ENCODE results near the gene SBF2.

The SBF2 gene

GRCh38 chr11:10122326-10123197, 171.5 kb downstream of the SBF2 start:
- Histone ChIP-seq H3K4me3 (ENCODE audit: low read length) (no peak overlapping the region), H3K27me3 (ENCODE audit: control insufficient read depth, insufficient read depth, low read length) (no peaks in the 10 kb centered on the region), H3K36me3 (ENCODE audit: control insufficient read depth, insufficient read depth, low read length) (no peaks in the 10 kb centered on the region), H3K27ac (ENCODE audit: low read depth, low read length) (no peak overlapping the region), H3K4me1 (ENCODE audit: control insufficient read depth, insufficient read depth, low read length) (peaks cover 13% of the 10 kb centered on the region), H3K9ac (ENCODE audit: low read length) (no peak overlapping the region)

DNA sequence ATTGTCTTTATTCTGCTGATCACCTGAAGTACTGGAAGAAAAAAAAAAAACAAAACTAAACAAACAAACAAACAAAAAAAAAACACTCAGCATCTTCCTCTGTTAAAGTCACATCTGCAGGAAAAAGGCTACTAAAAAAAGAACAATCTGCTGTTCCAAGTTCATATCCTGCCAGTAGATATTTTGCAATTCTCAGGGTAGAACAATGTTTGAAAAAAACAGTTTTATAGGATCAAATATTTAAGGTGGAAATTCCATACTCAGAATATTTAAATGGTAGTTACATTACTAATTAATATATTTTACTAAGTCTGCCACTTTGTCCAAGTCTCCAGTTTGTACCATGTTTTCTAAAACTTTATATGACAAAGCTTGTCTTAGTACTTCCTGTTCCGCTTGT, 175.2 kb downstream of the SBF2 start:
- H3K36me3 ChIP-seq (ENCODE audit: control insufficient read depth, insufficient read depth, low read length): no peaks in the 10 kb centered on the region
- H3K4me1 ChIP-seq (ENCODE audit: control insufficient read depth, insufficient read depth, low read length): peaks cover 13% of the 10 kb centered on the region
- no peaks in the 10 kb centered on the region for H3K27me3 ChIP-seq (ENCODE audit: control insufficient read depth, insufficient read depth, low read length)
- H3K9ac ChIP-seq (ENCODE audit: low read length): no peak overlapping the region
- no peak overlapping the region for H3K27ac ChIP-seq (ENCODE audit: low read depth, low read length)
- H3K4me3 ChIP-seq (ENCODE audit: low read length): no peak overlapping the region

GRCh38 chr11:10117709-10118351, 176.2 kb downstream of the SBF2 start:
- Histone ChIP-seq H3K4me1 (ENCODE audit: control insufficient read depth, insufficient read depth, low read length) (peaks cover 9% of the 10 kb centered on the region), H3K27ac (ENCODE audit: low read depth, low read length) (no peak overlapping the region), H3K4me3 (ENCODE audit: low read length) (no peak overlapping the region)

GRCh38 chr11:10116588-10116987, 177.4 kb downstream of the SBF2 start:
- H3K36me3 ChIP-seq (ENCODE audit: control insufficient read depth, insufficient read depth, low read length): no peaks in the 10 kb centered on the region
- no peak overlapping the region for H3K4me3 ChIP-seq (ENCODE audit: low read length)
- H3K27me3 ChIP-seq (ENCODE audit: control insufficient read depth, insufficient read depth, low read length): no peaks in the 10 kb centered on the region
- no peaks in the 10 kb centered on the region for H3K4me1 ChIP-seq (ENCODE audit: control insufficient read depth, insufficient read depth, low read length)
- H3K9ac ChIP-seq (ENCODE audit: low read length): no peak overlapping the region
- H3K27ac ChIP-seq (ENCODE audit: low read depth, low read length): no peak overlapping the region

More at GRCh38 chr11:10117709-10118351, 176.2 kb downstream of the SBF2 start:
- Histone ChIP-seq H3K9ac (ENCODE audit: low read length) (no peak overlapping the region), H3K27me3 (ENCODE audit: control insufficient read depth, insufficient read depth, low read length) (no peaks in the 10 kb centered on the region), H3K36me3 (ENCODE audit: control insufficient read depth, insufficient read depth, low read length) (no peaks in the 10 kb centered on the region)

GRCh38 chr11:10114593-10115404, 179.2 kb downstream of the SBF2 start:
- Histone ChIP-seq H3K27me3 (ENCODE audit: control insufficient read depth, insufficient read depth, low read length) (no peaks in the 10 kb centered on the region), H3K36me3 (ENCODE audit: control insufficient read depth, insufficient read depth, low read length) (no peaks in the 10 kb centered on the region), H3K4me1 (ENCODE audit: control insufficient read depth, insufficient read depth, low read length) (peaks cover 5% of the 10 kb centered on the region), H3K9ac (ENCODE audit: low read length) (no peak overlapping the region), H3K4me3 (ENCODE audit: low read length) (no peak overlapping the region), H3K27ac (ENCODE audit: low read depth, low read length) (no peak overlapping the region)

DNA sequence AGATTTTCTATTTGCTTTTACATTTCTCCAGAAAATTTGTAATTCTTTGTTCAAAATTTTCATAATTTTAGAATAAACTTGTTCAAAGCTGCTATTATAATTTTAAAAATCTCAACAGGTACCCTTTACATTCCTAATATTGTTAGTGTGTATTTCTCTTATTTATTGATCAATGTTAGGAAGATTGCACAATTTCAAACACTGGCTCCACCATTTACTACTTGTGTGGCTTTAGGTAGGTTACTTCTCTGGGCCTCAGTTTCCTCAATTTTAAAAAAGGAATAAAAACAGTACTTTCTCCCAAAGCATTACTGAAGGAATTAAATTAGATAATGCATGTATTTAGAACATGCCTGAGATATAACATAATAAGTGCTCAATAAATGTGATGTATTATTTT, 180.2 kb downstream of the SBF2 start:
- Histone ChIP-seq H3K9ac (ENCODE audit: low read length) (no peak overlapping the region), H3K36me3 (ENCODE audit: control insufficient read depth, insufficient read depth, low read length) (no peaks in the 10 kb centered on the region), H3K4me1 (ENCODE audit: control insufficient read depth, insufficient read depth, low read length) (peaks cover 13% of the 10 kb centered on the region), H3K27ac (ENCODE audit: low read depth, low read length) (no peak overlapping the region), H3K4me3 (ENCODE audit: low read length) (no peak overlapping the region), H3K27me3 (ENCODE audit: control insufficient read depth, insufficient read depth, low read length) (no peaks in the 10 kb centered on the region)

DNA sequence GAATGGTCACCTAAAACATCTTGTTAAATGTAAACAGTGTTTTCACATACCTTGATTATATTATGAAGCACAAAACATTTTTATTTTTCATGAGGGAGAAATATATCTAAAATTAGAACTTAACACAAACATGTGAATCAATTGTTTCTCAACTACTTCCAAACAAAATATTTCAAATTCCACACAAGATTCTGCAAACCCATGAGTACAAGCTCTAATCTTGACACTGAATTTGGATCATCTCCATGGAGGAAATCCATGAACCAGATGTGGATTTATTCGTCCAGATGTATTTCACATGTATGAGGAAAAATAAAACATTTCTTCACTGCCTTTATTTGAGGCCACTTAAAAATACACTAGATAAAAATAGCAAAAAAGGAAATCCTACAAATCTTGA, 184.2 kb downstream of the SBF2 start:
- Histone ChIP-seq H3K36me3 (ENCODE audit: control insufficient read depth, insufficient read depth, low read length) (no peaks in the 10 kb centered on the region), H3K27ac (ENCODE audit: low read depth, low read length) (no peak overlapping the region), H3K4me3 (ENCODE audit: low read length) (no peak overlapping the region), H3K4me1 (ENCODE audit: control insufficient read depth, insufficient read depth, low read length) (peaks cover 19% of the 10 kb centered on the region), H3K9ac (ENCODE audit: low read length) (no peak overlapping the region), H3K27me3 (ENCODE audit: control insufficient read depth, insufficient read depth, low read length) (no peaks in the 10 kb centered on the region)

GRCh38 chr11:10108915-10109680, 184.9 kb downstream of the SBF2 start:
- no peak overlapping the region for H3K9ac ChIP-seq (ENCODE audit: low read length)

DNA sequence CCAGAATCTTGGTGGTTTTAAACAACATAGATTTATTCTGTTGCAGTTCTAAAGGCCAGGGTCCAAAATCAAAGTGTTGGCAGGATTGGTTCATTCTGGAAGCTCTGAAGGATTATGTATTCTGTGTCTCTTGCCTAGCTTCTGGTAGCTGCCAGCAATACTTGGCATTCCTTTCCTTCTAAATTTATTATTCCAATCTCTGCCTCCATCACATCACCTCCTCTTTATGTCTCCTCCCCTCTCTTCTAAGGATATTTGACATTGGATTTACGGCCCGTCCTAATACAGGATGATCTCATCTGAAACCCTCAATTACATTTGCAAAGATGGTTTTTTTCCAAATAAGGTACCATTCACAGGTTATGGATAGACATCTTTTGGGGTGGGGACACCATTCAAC, 186.5 kb downstream of the SBF2 start:
- H3K9ac ChIP-seq (ENCODE audit: low read length): no peak overlapping the region
- H3K36me3 ChIP-seq (ENCODE audit: control insufficient read depth, insufficient read depth, low read length): no peaks in the 10 kb centered on the region
- no peak overlapping the region for H3K4me3 ChIP-seq (ENCODE audit: low read length)
- no peaks in the 10 kb centered on the region for H3K27me3 ChIP-seq (ENCODE audit: control insufficient read depth, insufficient read depth, low read length)
- no peak overlapping the region for H3K27ac ChIP-seq (ENCODE audit: low read depth, low read length)
- H3K4me1 ChIP-seq (ENCODE audit: control insufficient read depth, insufficient read depth, low read length): peaks cover 19% of the 10 kb centered on the region

More at GRCh38 chr11:10108915-10109680, 184.9 kb downstream of the SBF2 start:
- peaks cover 19% of the 10 kb centered on the region for H3K4me1 ChIP-seq (ENCODE audit: control insufficient read depth, insufficient read depth, low read length)
- no peak overlapping the region for H3K4me3 ChIP-seq (ENCODE audit: low read length)
- H3K27ac ChIP-seq (ENCODE audit: low read depth, low read length): no peak overlapping the region
- H3K36me3 ChIP-seq (ENCODE audit: control insufficient read depth, insufficient read depth, low read length): no peaks in the 10 kb centered on the region
- no peaks in the 10 kb centered on the region for H3K27me3 ChIP-seq (ENCODE audit: control insufficient read depth, insufficient read depth, low read length)

GRCh38 chr11:10097615-10098014, 196.4 kb downstream of the SBF2 start:
- no peaks in the 10 kb centered on the region for H3K36me3 ChIP-seq (ENCODE audit: control insufficient read depth, insufficient read depth, low read length)
- no peak overlapping the region for H3K9ac ChIP-seq (ENCODE audit: low read length)
- H3K27ac ChIP-seq (ENCODE audit: low read depth, low read length): no peak overlapping the region
- H3K27me3 ChIP-seq (ENCODE audit: control insufficient read depth, insufficient read depth, low read length): no peaks in the 10 kb centered on the region
- no peaks in the 10 kb centered on the region for H3K4me1 ChIP-seq (ENCODE audit: control insufficient read depth, insufficient read depth, low read length)
- H3K4me3 ChIP-seq (ENCODE audit: low read length): no peak overlapping the region

GRCh38 chr11:10096987-10097386, 197.0 kb downstream of the SBF2 start:
- no peaks in the 10 kb centered on the region for H3K36me3 ChIP-seq (ENCODE audit: control insufficient read depth, insufficient read depth, low read length)
- H3K4me1 ChIP-seq (ENCODE audit: control insufficient read depth, insufficient read depth, low read length): no peaks in the 10 kb centered on the region
- no peak overlapping the region for H3K9ac ChIP-seq (ENCODE audit: low read length)
- no peak overlapping the region for H3K4me3 ChIP-seq (ENCODE audit: low read length)
- H3K27ac ChIP-seq (ENCODE audit: low read depth, low read length): no peak overlapping the region
- no peaks in the 10 kb centered on the region for H3K27me3 ChIP-seq (ENCODE audit: control insufficient read depth, insufficient read depth, low read length)

All from rectal smooth muscle tissue (tissue), 1 donor.